GM12878 (cell line): ENCODE data around the gene FBLN1. TPM values are rescaled to one million over a fixed set of nuclear protein-coding genes. Genes with fewer than 3 reads are reported as not detected.

Experiments
- ATAC-seq: fragments of 200-7000 bp; cut with Tn5 transposase; 3 replicates; pipeline ENCODE4 v1.9.1; 2020; ENCODE audit warnings: mild to moderate bottlenecking, moderate library complexity
- BruUV-seq: library from RNA; stranded (reverse); fragments of 400-500 nt; replicated peaks from 2 replicates; lab custom pipeline; 2021; lab: Mats Ljungman, UMichigan
- CTCF ChIA-PET: fragments of 300-600 bp; sonication (Branson Sonifier 250); formaldehyde crosslinking; extraction: SDS; loops from one replicate; lab custom pipeline; 2021; ENCODE audit warnings: inconsistent platforms; lab: Yijun Ruan, JAX
- POLR2A ChIA-PET: fragments of 350-600 bp; formaldehyde crosslinking; extraction: SDS; loops from one replicate; lab custom pipeline; 2021; ENCODE audit warnings: inconsistent platforms; lab: Charles Lee
- RAD21 ChIA-PET: fragments of 300-600 bp; sonication (Branson Sonifier 250); formaldehyde crosslinking; loops from one replicate; lab custom pipeline; 2023; ENCODE audit warnings: antibody characterized with exemption; ENCODE audit not compliant: unreplicated experiment; lab: Charles Lee
- SMC1A ChIA-PET: fragments of 300-600 bp; sonication (Branson Sonifier 250); formaldehyde crosslinking; loops from one replicate; lab custom pipeline; 2023; ENCODE audit not compliant: unreplicated experiment, uncharacterized antibody; lab: Charles Lee
- DNase-seq: peaks from one replicate; pipeline ENCODE4 v3.0.0-alpha.2; 2011; ENCODE audit warnings: low read depth, low spot score
- FAIRE-seq: peaks from 3 replicates; lab custom pipeline; 2011; peaks lifted over from hg19 to GRCh38; lab: Jason Lieb, UNC
- H2AFZ ChIP-seq: 2 replicates; pipeline ENCODE4 v1.6.0; 2011; ENCODE audit warnings: low read depth, low read length, control low read depth; ENCODE audit not compliant: control insufficient read depth
- H3K27ac ChIP-seq: 2 replicates; pipeline ENCODE4 v1.5.1; 2011; ENCODE audit warnings: control low read depth; ENCODE audit not compliant: control insufficient read depth, insufficient read depth
- H3K27me3 ChIP-seq, 2 experiments: replicated peaks in 1 of 2; 2 replicates each; pipeline versions ENCODE4 v1.6.0 to v1.6.1; 2011; ENCODE audit warnings: low read length in 1 of 2; ENCODE audit not compliant: control insufficient read depth in 2 of 2, insufficient read depth in 2 of 2
- H3K36me3 ChIP-seq, 2 experiments: 2 replicates each; pipeline ENCODE4 v1.5.1; 2011; ENCODE audit warnings: low read length in 1 of 2; ENCODE audit not compliant: control insufficient read depth in 2 of 2, insufficient read depth in 2 of 2
- H3K4me1 ChIP-seq: 2 replicates; pipeline ENCODE4 v1.6.1; 2011; ENCODE audit warnings: mild to moderate bottlenecking, low read length, moderate library complexity, mixed read lengths; ENCODE audit not compliant: control insufficient read depth, insufficient read depth
- H3K4me2 ChIP-seq: 2 replicates; pipeline ENCODE4 v1.6.0; 2011; ENCODE audit warnings: control low read depth; ENCODE audit not compliant: control insufficient read depth, insufficient read depth
- H3K4me3 ChIP-seq: fragments of 200-600 bp; sonication (generic); 2 replicates; pipeline ENCODE4 v1.5.1; 2016
- H3K79me2 ChIP-seq: 2 replicates; pipeline ENCODE4 v1.6.0; 2011; ENCODE audit warnings: low read length; ENCODE audit not compliant: control insufficient read depth, insufficient read depth
- H3K9ac ChIP-seq: 2 replicates; pipeline ENCODE4 v1.8.0; 2011; ENCODE audit warnings: low read length, control low read depth, mixed read lengths; ENCODE audit not compliant: control insufficient read depth, insufficient read depth
- H3K9me3 ChIP-seq: replicated peaks from 3 replicates; pipeline ENCODE4 v1.5.1; 2011; ENCODE audit warnings: mild to moderate bottlenecking, low read length; ENCODE audit not compliant: control insufficient read depth, insufficient read depth
- H4K20me1 ChIP-seq: 2 replicates; pipeline ENCODE4 v1.6.0; 2011; ENCODE audit not compliant: control insufficient read depth, insufficient read depth
- ATF2 ChIP-seq: IDR thresholded peaks from 2 replicates; pipeline ENCODE4 v1.6.1; 2012; ENCODE audit warnings: low read length, inconsistent platforms
- BCL3 ChIP-seq: IDR thresholded peaks from 2 replicates; pipeline ENCODE4 v1.6.1; 2011; ENCODE audit warnings: borderline replicate concordance, low read depth, mild to moderate bottlenecking, moderate library complexity, low read length; ENCODE audit not compliant: insufficient read depth, poor library complexity, severe bottlenecking
- CBX3 ChIP-seq: fragments of 200-600 bp; sonication (generic); IDR thresholded peaks from 2 replicates; pipeline ENCODE4 v1.6.1; 2016; ENCODE audit warnings: low read depth, borderline replicate concordance
- IRF3 ChIP-seq: fragments of 450-650 bp; IDR thresholded peaks from 2 replicates; pipeline ENCODE4 v1.6.1; 2014; ENCODE audit warnings: mild to moderate bottlenecking
- NBN ChIP-seq: fragments of 450-650 bp; IDR thresholded peaks from 2 replicates; pipeline ENCODE4 v1.6.1; 2016
- NFYB ChIP-seq: IDR thresholded peaks from 2 replicates; pipeline ENCODE4 v1.6.1; 2011; ENCODE audit warnings: low read depth, mild to moderate bottlenecking, low read length, improper control_type of control experiment, moderate library complexity; ENCODE audit not compliant: insufficient read depth
- POLR2AphosphoS2 ChIP-seq: IDR thresholded peaks from 2 replicates; pipeline ENCODE4 v1.6.1; 2011; ENCODE audit warnings: low read depth, mild to moderate bottlenecking, low read length, improper control_type of control experiment, moderate library complexity
- RELB ChIP-seq: fragments of 450-650 bp; IDR thresholded peaks from 2 replicates; pipeline ENCODE4 v1.6.1; 2017; ENCODE audit warnings: low read depth, mild to moderate bottlenecking, moderate library complexity
- SRF ChIP-seq, 2 experiments: IDR thresholded peaks; 2 replicates each; pipeline ENCODE4 v1.6.1; 2011; ENCODE audit warnings: low read depth in 2 of 2, low read length in 2 of 2, mild to moderate bottlenecking in 1 of 2, moderate library complexity in 1 of 2
- SUZ12 ChIP-seq: fragments of 200-600 bp; sonication (generic); IDR thresholded peaks from one replicate; pipeline ENCODE4 v1.6.1; 2018; ENCODE audit warnings: antibody characterized with exemption, mild to moderate bottlenecking; ENCODE audit not compliant: unreplicated experiment
- WGBS: methylation state at CpG from one replicate; pipeline ENCODE4 v1.1.6; 2016; ENCODE audit warnings: low lambda C conversion rate; ENCODE audit not compliant: insufficient replicate concordance, insufficient coverage; ENCODE audit errors: missing lambda C conversion rate; 5-methylcytosine and 5-hydroxymethylcytosine counted together
- in situ Hi-C: fragments of 300-500 bp; cut with MboI; formaldehyde crosslinking; loops from 9 replicates; pipeline ENCODE4 v1.14.3; 2018; ENCODE audit warnings: mixed read lengths
- intact Hi-C: fragments of 100-400 bp; cut with micrococcal nuclease; formaldehyde crosslinking; loops from one replicate; pipeline ENCODE4 v1.14.2; 2022; ENCODE audit not compliant: unreplicated experiment
- polyA plus RNA-seq, 11 experiments: library from polyadenylated mRNA; depleted of rRNA in 4 of 11; unstranded in 6 of 11; stranded (reverse) in 5 of 11; fragments of >200 nt; fragmentation: Nextera tagmentation in 4 of 11; fragmentation: Illumina TruSeq in 1 of 11; extraction: Ambion mirVana in 4 of 11; extraction: Trizol in 1 of 11; gene quantifications; 1 replicate in 1 of 11; 2 replicates in 10 of 11; pipeline versions ENCODE4 v1.2.1 to v1.2.3, GENCODE V29; 2011 to 2016; ENCODE audit warnings: inconsistent platforms in 2 of 11, missing spikeins in 2 of 11, low read depth in 1 of 11
- total RNA-seq, 4 experiments: library from RNA; depleted of rRNA in 3 of 4; stranded (reverse); fragments of >200 nt in 3 of 4; fragmentation: Illumina TruSeq in 1 of 4; extraction: Trizol in 1 of 4; gene quantifications; 2 replicates each; pipeline versions ENCODE4 v1.2.1 to v1.2.3, GENCODE V29; 2013 to 2021

FBLN1 gene
- total and polyA plus RNA-seq, 10 of the 15 experiments (the other 5 are each of a cell fraction or from before 2014, with no cell fraction given), result 0.20 to 0.51 TPM; not detected in 8

GRCh38 chr22:45468872-45469271, 33.8 kb upstream of the FBLN1 start (continued):
- no peak for TF ChIP-seq BCL3
- TF ChIP-seq RELB, result no peak
- TF ChIP-seq NFYB, result no peak
- no peak for TF ChIP-seq NBN
- TF ChIP-seq IRF3, result no peak
- no peak for TF ChIP-seq SUZ12

- POLR2A ChIA-PET, result no interaction called here
- TF ChIP-seq CBX3 (no peak), SRF (IDR thresholded peaks at IDR 0.05; ENCODE audit: low read depth in 2 of 2, low read length in 2 of 2) (no peak), POLR2AphosphoS2 (no peak), ATF2 (no peak)
- H4K20me1 ChIP-seq, result no peaks in the 10 kb centered on the region
- no peak overlapping the region for H2AFZ ChIP-seq
- no peaks in the 10 kb centered on the region; the same call in 1 of the 3 replicates for H3K9me3 ChIP-seq
- BruUV-seq, result no TSS peak
- CTCF ChIA-PET, result no interaction called here
- H3K4me3 ChIP-seq, result no peak overlapping the region
- H3K27me3 ChIP-seq, result no peaks in the 10 kb centered on the region; a peak in 1 of 4 replicates
- SMC1A ChIA-PET, result no interaction called here
- in situ Hi-C loops (no loop called here), intact Hi-C loops (no loop called here)
- no peak overlapping the region for H3K9ac ChIP-seq
- ATAC-seq (no peak), FAIRE-seq (no peak), DNase-seq (no peak)
- H3K36me3 ChIP-seq, result no peaks in the 10 kb centered on the region
- RAD21 ChIA-PET, result no interaction called here
- H3K4me2 ChIP-seq, result no peak overlapping the region
- 33% methylated on average over 8 of the region's 8 CpGs for WGBS
- no peak overlapping the region for H3K27ac ChIP-seq
- H3K79me2 ChIP-seq, result no peaks in the 10 kb centered on the region
- H3K4me1 ChIP-seq, result no peaks in the 10 kb centered on the region
Measured at GRCh38 chr22:45469281-45470073, 33.2 kb upstream of the FBLN1 start.
